SK-N-MC (cell line): Measurements from ENCODE around the gene COBL.

Source experiments
- EZH2 ChIP-seq: fragments of 200-600 bp; sonication (generic); IDR thresholded peaks from one replicate; pipeline ENCODE4 v1.6.1; 2017; ENCODE audit warnings: antibody characterized with exemption
- POLR2AphosphoS5 ChIP-seq: IDR thresholded peaks from 2 replicates; pipeline ENCODE4 v1.6.1; 2012; ENCODE audit warnings: mild to moderate bottlenecking, low read depth, low read length, borderline replicate concordance

DNA sequence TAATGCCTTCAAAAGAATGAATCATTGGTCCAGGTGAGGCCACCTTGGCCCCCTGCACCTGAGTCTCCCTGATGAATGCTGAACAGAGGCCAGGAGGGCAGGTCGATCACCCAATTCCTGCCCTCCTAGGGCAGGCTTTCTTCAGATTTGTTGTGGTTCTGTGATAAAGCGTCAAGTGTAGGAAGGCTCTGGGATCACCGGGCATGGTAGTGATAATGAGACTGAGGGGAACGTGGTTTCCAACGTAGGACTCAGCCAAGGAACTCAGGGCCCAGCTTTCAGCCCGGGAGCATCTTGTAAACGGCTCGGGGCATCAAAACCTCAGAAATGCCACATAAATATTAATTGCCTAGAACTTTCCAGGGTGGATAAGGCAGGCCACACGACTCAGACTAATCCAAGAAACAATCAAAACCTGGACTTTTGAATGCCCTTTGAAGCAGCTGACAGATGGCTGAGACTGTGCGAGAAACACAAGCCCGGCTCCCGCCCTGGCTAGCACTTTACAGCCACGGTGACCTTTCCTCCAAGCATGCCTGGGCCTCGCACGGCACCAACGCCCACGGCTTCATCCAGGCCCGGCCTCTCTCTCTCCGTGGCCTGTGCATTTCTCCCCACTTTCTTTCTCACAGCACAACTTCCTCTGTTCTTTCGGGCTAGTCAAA, 294.6 kb downstream of the COBL start:
- no peak for TF ChIP-seq EZH2
- no peak for TF ChIP-seq POLR2AphosphoS5
